ENCODE data around the gene ANKMY1. TPM values are rescaled to one million over a fixed set of nuclear protein-coding genes. Genes with fewer than 3 reads are reported as not detected.

Gene ANKMY1
- total and polyA plus RNA-seq, 11 donors: 2.4 to 11.7 (median 5.5) TPM

GRCh38 chr2:240503848-240504247, 53.9 kb downstream of the ANKMY1 start:
- H3K27ac ChIP-seq: no peak overlapping the region
- no peaks in the 10 kb centered on the region for H3K4me1 ChIP-seq
- ATAC-seq: no peak
- no peaks in the 10 kb centered on the region for H3K27me3 ChIP-seq
- intact Hi-C loops (cut with DNase I): loop anchor here in 1 of 10 donors (10.0 kb wide), 1 partner anchor 201 kb away; no protein-coding TSS in a partner anchor
- H3K9me3 ChIP-seq: no peaks in the 10 kb centered on the region
- peaks cover 0 to 12% (median 0%) of the 10 kb centered on the region in 9 donors for H3K36me3 ChIP-seq
- TF ChIP-seq POLR2A (IDR thresholded peaks at IDR 0.05) (no peak), CTCF (IDR thresholded peaks at IDR 0.05) (no peak)
- peak in 1 of 5 donors; percentile 20 for DNase-seq
- no peak overlapping the region for H3K4me3 ChIP-seq
- WGBS, 4 donors: 94 to 96% (median 95%) methylated on average over 7 of the region's 7 CpGs

GRCh38 chr2:240503375-240503774, 54.4 kb downstream of the ANKMY1 start:
- H3K36me3 ChIP-seq: peaks cover 0 to 17% (median 0%) of the 10 kb centered on the region in 9 donors
- no peaks in the 10 kb centered on the region for H3K4me1 ChIP-seq
- no peak for TF ChIP-seq CTCF (IDR thresholded peaks at IDR 0.05)
- TF ChIP-seq POLR2A (IDR thresholded peaks at IDR 0.05): no peak
- no peaks in the 10 kb centered on the region for H3K27me3 ChIP-seq
- no peak for DNase-seq
- 93 to 98% (median 97%) methylated on average over 9 of the region's 9 CpGs for WGBS, 4 donors
- no peak overlapping the region for H3K27ac ChIP-seq
- H3K9me3 ChIP-seq: no peaks in the 10 kb centered on the region
- no peak overlapping the region for H3K4me3 ChIP-seq
- intact Hi-C loops (cut with DNase I): loop anchor here in 1 of 10 donors (10.0 kb wide), 1 partner anchor 201 kb away; no protein-coding TSS in a partner anchor
- ATAC-seq: no peak

GRCh38 chr2:240502430-240503121, 55.2 kb downstream of the ANKMY1 start:
- Histone ChIP-seq H3K36me3 (peaks cover 0 to 21% (median 0%) of the 10 kb centered on the region in 9 donors), H3K27me3 (no peaks in the 10 kb centered on the region), H3K4me3 (no peak overlapping the region), H3K27ac (no peak overlapping the region), H3K9me3 (no peaks in the 10 kb centered on the region), H3K4me1 (no peaks in the 10 kb centered on the region)
- DNase-seq (peak in 1 of 5 donors; percentile 19), ATAC-seq (no peak)
- no peak for TF ChIP-seq CTCF (IDR thresholded peaks at IDR 0.05)
- no peak for TF ChIP-seq POLR2A (IDR thresholded peaks at IDR 0.05)
- WGBS, 4 donors: 86 to 92% (median 89%) methylated on average over 14 of the region's 14 CpGs
- intact Hi-C loops (cut with DNase I): loop anchor here in 1 of 10 donors (10.0 kb wide), 1 partner anchor 202 kb away; no protein-coding TSS in a partner anchor

GRCh38 chr2:240502059-240502429, 55.7 kb downstream of the ANKMY1 start:
- no peak overlapping the region for H3K27ac ChIP-seq
- no peaks in the 10 kb centered on the region for H3K4me1 ChIP-seq
- TF ChIP-seq POLR2A (IDR thresholded peaks at IDR 0.05): no peak
- TF ChIP-seq CTCF (IDR thresholded peaks at IDR 0.05): no peak
- no peaks in the 10 kb centered on the region for H3K27me3 ChIP-seq
- no peaks in the 10 kb centered on the region for H3K9me3 ChIP-seq
- no peak for DNase-seq
- H3K36me3 ChIP-seq: peaks cover 0 to 27% (median 0%) of the 10 kb centered on the region in 9 donors
- 87 to 94% (median 92%) methylated on average over 5 of the region's 5 CpGs for WGBS, 4 donors
- ATAC-seq: no peak
- intact Hi-C loops (cut with DNase I): loop anchor here in 1 of 10 donors (10.0 kb wide), 1 partner anchor 203 kb away; no protein-coding TSS in a partner anchor
- no peak overlapping the region for H3K4me3 ChIP-seq
